Raji (cell line): ENCODE results near the gene KCNIP4.

Experiments used
- POLR2A ChIP-seq: IDR thresholded peaks from 2 replicates; pipeline ENCODE4 v1.6.1; 2011; ENCODE audit warnings: low read depth, low read length, control low read depth; ENCODE audit not compliant: insufficient read depth

The KCNIP4 gene

DNA sequence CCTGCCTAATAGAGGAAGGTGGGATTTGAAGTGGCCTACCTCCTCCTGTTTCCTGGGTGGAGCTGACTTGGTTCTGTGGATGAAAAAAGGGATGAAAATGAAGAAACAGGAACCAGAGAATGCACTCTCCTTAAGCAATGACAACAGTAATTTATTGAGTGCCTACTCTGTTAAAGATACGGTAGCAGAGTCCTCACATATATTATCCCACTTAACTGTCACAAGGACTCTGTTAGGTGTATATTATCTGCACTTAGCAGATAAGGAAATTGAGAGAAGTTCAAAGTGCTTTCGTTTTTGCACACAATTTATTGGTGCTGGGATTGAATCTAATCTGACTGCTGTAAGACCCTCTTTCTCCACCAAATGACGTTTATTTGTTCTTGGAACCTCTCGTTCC lies 947.1 kb downstream of the KCNIP4 start:
- no peak for TF ChIP-seq POLR2A

DNA sequence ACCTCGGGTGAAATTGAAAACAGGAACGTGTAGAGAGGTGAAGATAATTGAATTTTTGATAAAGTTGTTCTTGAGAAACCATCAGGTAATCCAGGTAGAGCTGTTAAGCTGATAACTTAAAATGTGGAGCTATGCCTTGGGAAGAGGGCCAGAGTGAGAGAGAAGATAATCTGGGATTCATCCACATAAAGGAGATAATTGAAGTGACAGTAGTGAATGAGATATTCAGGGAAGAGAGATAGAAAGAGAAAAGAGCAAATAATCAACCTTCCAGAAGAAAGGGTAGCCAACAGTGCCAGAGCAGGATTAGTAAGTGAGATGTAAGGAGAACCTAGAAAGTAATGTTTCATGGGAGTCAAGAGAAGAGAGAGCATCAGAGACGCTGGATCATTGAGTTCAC lies 950.7 kb downstream of the KCNIP4 start:
- no peak for TF ChIP-seq POLR2A

DNA sequence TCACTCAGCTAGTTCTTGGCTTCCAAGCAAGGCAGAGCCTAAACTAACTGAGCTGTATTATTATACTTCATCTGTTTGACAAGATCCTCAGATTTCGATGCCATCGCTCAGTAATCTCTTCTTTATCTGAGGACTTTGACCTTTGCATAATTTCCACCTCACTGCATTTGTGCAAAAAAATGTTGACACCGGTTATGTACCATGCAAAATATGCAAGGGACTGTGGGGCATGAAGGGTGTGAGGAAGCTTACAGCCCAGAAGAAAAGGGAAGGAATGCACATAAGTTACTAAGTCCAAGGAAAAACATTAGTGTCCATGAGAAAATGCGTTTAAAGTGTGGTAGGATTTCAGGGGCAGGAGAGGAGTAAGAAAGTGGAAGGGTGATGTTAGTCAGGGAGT lies 953.0 kb downstream of the KCNIP4 start:
- no peak for TF ChIP-seq POLR2A

DNA sequence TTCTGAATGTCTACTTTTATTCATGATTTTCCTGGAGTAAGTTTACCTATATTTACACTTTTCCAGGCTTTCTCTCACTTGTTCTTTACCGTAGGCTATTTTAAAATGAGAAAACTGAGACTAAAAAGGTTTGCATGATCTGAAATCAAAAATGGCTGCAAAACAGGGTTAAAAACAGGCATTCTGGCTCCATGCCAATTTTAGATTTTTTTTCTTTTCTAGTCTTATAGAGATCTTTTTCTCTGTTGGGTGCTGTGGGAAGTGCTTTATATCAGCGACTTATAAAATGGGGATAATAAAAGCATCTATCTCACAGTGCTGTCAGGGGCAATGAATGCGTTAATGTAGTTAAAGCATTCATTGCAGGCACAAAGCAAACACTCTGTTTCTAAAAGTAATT lies 953.6 kb downstream of the KCNIP4 start:
- no peak for TF ChIP-seq POLR2A

DNA sequence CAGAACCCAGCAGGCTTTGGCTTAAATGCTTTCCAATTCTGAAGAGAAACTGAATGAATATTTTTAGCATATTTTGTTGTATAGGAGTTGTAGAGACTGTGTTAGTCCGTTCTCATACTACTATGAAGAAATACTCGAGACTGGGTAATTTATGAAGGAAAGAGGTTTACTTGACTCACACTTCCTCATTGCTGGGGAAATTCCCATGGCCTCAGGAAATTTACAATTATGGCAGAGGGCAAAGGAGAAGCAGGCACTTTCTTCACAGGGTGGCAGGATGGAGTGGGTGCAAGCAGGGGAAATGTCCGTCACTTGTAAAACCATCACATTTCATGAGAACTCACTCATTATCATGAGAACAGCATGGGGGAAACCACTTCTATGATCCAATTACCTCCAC lies 956.6 kb downstream of the KCNIP4 start:
- no peak for TF ChIP-seq POLR2A

DNA sequence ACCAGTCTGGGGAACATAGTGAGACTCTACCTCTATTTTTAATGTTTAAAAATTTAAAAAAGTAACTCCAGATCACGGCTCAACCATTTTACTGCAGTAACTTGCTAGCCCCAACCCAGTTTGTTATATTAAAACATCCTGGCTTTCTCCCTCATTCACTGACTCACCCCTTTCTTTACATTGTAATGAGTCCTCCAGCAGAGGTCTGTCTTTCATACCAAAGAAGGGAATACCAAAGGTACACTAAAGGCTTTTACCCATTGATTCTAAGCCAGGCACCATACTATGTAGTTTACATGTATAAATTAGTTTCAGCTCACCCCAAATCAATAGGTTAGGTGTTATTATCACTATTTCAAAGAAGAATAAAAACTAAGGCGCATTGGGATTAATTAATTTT lies 961.4 kb downstream of the KCNIP4 start:
- no peak for TF ChIP-seq POLR2A

DNA sequence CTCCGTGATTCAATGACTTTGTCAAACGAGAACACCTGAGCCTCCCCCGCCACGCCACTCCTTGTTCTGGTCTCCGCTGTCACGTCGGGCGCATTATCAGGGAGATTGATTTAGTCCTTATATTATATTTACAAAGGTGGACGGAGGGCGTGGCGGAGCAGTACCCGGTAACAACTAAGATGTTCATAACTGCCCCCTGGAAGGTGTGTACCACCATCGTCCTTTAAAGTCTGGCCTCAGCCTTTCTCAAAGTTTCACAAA lies 964.1 kb downstream of the KCNIP4 start:
- no peak for TF ChIP-seq POLR2A

DNA sequence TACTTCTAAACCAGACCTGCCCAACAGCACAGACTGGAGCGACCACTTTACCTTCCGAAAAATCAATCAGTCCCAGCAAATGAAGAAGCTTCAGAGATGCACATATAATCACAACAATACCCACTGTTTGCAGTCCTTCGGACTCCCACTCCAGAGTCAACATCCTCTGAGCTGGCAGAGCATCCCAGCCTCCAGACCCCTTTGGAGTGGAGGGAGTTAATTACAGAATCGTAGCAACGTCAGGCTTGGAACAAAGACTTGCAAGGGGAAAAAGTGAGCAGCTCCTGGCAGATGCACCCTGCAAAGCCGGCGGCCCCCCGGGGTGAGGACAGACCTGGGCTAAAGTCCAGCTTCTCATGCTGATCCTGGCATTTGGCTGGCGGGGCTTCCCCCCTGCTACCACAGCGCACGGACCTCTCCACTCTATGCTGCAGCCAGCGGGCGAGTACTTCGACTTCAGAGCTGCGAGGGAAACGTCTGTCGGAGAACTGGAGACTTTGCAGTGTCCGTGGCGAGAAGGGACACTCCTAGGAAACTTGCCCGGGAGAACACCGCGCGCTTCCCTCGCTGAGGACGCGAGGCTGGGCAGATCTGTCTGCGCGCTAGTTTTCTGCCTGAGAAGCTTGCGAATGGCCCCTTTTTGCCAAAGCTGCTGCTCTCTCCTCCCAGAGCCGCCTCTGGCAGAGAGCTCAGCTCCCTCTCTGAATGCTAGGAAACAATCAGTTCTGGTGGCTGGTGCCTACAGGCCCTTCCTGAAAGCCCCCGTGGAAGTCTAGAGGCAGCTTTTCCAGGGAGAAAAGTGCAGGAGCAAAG lies 964.6 kb downstream of the KCNIP4 start:
- TF ChIP-seq POLR2A = no peak

DNA sequence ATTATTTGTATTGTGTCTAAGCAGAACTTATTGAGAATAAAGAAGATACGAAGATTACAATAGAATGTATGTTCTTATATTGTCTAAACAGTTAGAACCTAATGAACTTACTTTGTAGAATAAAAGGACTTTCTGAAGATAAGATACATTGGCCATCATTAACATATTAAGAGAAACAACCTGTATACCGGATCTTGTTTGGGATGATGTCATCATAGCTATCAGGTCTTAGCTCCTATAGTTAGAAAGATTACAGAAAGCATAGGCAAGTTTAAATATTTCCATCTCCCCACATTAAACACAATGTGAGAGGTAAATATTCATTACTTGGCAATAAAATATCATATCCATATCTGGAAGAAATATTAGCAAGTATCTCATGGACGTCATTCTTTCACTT lies 966.0 kb downstream of the KCNIP4 start:
- TF ChIP-seq POLR2A = no peak

DNA sequence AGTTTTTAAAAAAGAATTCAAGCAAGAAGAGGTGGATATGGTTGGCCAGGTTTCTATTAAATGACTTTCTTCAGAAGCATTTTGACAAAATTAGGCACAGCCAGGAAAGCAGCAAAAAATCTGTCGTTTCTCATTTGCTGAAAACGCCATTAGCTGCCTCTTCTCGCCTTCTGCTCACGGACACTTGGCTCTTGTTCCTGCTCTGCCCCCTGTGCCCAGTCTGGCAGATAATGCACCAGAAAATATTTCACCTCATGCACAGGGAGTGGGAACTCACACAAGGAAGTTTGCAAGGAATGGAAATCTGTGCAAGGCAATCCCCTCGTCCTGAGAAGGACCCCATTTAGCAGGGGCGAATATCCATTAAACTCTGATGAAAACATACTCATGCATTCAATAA lies 988.3 kb downstream of the KCNIP4 start:
- TF ChIP-seq POLR2A = no peak

DNA sequence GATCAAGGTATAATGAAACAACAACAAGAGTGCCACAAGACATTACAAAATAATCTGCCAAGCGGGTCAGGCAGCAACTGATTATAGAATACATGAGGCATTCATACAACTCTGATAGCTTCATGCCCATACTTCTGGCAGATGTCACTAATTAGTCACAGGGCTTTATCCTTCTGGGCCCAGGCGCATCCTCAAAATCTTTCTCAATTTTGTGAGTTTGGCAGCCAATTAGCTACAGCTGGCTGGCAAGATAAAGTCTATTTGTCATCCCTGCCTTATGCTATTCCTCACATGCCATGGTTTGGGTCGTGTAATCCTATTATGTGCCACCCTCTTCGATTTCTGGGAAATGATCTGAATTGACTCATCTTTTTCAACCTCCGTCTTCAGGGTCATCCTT lies 994.0 kb downstream of the KCNIP4 start:
- no peak for TF ChIP-seq POLR2A

DNA sequence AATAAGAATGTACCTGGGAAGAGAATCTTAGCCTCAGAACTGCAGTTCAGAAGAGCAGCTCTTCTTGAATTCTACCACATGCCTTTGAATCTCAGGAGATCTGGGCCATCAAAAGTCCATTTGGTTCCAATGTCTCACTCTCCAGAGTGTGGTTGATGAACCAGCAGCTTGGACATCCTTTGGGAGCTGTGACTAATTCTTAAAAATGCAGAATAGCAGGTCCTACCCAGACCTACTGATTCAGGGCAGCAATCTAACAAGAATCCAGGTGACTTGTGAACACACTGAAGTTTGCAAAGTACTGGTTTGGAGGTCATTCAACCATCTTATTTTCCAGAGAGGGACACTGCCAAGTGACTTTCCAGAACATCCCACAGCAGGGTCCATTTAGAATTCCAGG lies 1003.6 kb downstream of the KCNIP4 start:
- TF ChIP-seq POLR2A = no peak

DNA sequence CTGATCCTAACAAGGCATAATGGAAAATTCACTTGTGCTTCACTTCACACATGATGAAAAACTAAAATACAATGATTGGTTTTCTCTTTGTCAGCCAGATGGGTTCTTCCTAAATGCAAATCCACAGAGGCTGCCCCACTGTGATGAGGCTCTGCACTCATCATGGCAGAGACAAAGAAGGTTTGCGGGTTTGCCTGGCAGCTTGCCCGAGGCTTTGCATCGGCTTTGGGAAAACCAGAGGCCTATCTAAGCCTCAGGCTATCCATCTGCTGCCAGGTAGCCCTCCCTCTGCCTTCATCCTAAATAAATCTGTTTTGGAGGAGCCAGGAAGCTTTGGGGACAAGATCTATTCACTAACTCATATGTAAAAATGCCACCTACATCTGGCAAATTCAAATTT lies 1004.1 kb downstream of the KCNIP4 start:
- no peak for TF ChIP-seq POLR2A

DNA sequence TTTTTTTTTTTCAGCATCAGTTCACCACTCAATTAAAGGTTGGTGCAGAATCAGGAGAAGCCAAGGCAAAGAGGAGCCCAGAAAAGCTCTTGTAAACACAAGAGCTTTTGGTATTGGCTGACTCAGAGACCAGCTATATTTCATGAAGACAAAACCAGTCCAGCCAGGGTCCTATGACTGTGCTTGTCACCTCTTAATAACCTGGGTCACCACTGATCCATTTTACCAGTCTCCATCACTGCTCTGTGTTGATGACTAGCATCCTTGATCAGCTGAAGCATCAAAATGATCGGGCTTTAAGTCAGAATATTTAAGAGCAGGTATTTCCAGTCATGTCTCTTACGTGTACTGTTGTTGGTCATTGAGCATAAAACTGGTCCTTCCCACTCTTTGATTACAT lies 1010.4 kb downstream of the KCNIP4 start:
- no peak for TF ChIP-seq POLR2A

DNA sequence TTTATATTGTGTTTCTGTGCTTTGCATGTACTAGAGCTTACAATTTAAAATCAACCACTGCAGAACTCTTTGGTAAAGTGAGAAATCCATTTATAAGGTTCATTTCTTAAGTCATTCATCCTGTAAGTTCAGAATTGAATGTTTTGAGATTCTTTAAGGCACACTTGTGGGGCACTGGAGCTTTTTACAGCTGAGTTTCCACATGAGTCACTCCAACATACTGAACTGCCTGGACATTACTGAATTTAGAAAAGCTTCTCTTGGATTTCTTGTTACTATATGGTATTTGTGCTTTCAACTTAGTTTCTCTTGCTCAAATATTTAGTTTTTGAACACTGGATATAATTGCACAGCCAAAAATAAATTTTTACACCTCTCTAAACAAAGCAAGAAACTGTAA lies 1022.0 kb downstream of the KCNIP4 start:
- no peak for TF ChIP-seq POLR2A

DNA sequence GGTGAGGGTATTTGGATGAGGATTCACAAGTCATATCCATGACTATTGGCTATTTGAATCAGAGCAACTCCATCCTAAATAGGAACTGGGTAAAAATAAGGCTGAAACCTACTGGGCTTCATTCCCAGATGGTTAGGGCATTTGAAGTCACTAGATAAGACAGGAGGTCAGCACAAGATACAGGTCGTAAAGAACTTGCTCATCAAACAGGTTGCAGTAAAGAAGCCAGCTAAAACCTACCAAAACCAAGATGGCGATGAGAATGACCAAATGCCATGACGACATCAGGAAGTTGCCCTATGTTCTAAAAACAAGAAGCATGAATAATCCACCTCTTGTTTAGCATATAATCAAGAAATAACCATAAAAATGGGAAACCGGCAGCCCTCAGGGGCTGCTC lies 1023.4 kb downstream of the KCNIP4 start:
- no peak for TF ChIP-seq POLR2A

DNA sequence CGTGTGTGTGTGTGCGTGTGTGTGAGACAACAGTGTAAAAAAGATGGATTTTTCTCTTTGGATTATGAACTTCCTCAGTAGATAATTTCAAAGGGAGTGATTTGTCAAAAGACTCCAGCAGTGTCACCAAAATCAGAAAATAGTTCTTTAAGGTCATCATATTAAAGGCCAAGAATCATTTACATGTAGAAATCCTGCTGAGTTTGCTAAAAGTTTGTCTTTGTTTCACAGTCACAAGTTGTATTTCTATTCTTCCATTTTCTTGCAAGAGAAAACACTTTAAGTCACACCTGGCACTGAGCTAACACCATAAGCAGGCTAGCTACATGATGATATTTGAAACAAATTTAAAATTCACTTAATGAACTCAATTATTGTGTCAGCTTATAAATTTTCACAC lies 1025.6 kb downstream of the KCNIP4 start:
- TF ChIP-seq POLR2A = no peak
